Measurements from ENCODE around the gene ARHGEF7. TPM values are rescaled to one million over a fixed set of nuclear protein-coding genes. Genes with fewer than 3 reads are reported as not detected.

Gene ARHGEF7
- total RNA-seq, 2 donors from 2014 or later, result 117 to 152 TPM

- TF ChIP-seq CTCF (IDR thresholded peaks at IDR 0.05), result no peak
- no peaks in the 10 kb centered on the region for H3K27me3 ChIP-seq (replicated peaks; ENCODE audit: insufficient read depth)
- ATAC-seq (ENCODE audit: insufficient number of reproducible peaks, low FRiP score, low read depth) (no peak), DNase-seq (ENCODE audit: low spot score) (no peak)
- no peak overlapping the region for H3K27ac ChIP-seq
- peaks cover 36% of the 10 kb centered on the region for H3K36me3 ChIP-seq
- no peak overlapping the region for H3K4me3 ChIP-seq
- H3K4me1 ChIP-seq (ENCODE audit: control insufficient read depth in 1 of 2, low read depth in 2 of 2), result no peaks in the 10 kb centered on the region
- no peaks in the 10 kb centered on the region for H3K9me3 ChIP-seq
Measured at GRCh38 chr13:111295886-111296285, 180.8 kb downstream of the ARHGEF7 start.

- Histone ChIP-seq H3K27ac (no peak overlapping the region), H3K27me3 (replicated peaks; ENCODE audit: insufficient read depth) (no peaks in the 10 kb centered on the region), H3K9me3 (no peaks in the 10 kb centered on the region), H3K36me3 (peaks cover 37% of the 10 kb centered on the region), H3K4me1 (ENCODE audit: control insufficient read depth in 1 of 2, low read depth in 2 of 2) (no peaks in the 10 kb centered on the region), H3K4me3 (no peak overlapping the region)
- ATAC-seq (ENCODE audit: insufficient number of reproducible peaks, low FRiP score, low read depth) (no peak), DNase-seq (ENCODE audit: low spot score) (no peak)
- TF ChIP-seq CTCF (IDR thresholded peaks at IDR 0.05), result no peak
Measured at GRCh38 chr13:111296417-111296816, 181.3 kb downstream of the ARHGEF7 start.

- no peak for ATAC-seq (ENCODE audit: insufficient number of reproducible peaks, low FRiP score, low read depth)
- TF ChIP-seq CTCF (IDR thresholded peaks at IDR 0.05), result no peak
- DNase-seq (ENCODE audit: low spot score), result no peak
- no peak overlapping the region for H3K27ac ChIP-seq
- H3K4me1 ChIP-seq (ENCODE audit: control insufficient read depth in 1 of 2, low read depth in 2 of 2), result no peaks in the 10 kb centered on the region
- H3K27me3 ChIP-seq (replicated peaks; ENCODE audit: insufficient read depth), result no peaks in the 10 kb centered on the region
- H3K4me3 ChIP-seq, result no peak overlapping the region
- peaks cover 44% of the 10 kb centered on the region for H3K36me3 ChIP-seq
- no peaks in the 10 kb centered on the region for H3K9me3 ChIP-seq
Measured at GRCh38 chr13:111298214-111298975, 183.3 kb downstream of the ARHGEF7 start.

- DNase-seq (ENCODE audit: low spot score) (no peak), ATAC-seq (ENCODE audit: insufficient number of reproducible peaks, low FRiP score, low read depth) (no peak)
- Histone ChIP-seq H3K4me3 (no peak overlapping the region), H3K27me3 (replicated peaks; ENCODE audit: insufficient read depth) (no peaks in the 10 kb centered on the region), H3K9me3 (no peaks in the 10 kb centered on the region), H3K27ac (no peak overlapping the region), H3K36me3 (peaks cover 63% of the 10 kb centered on the region), H3K4me1 (ENCODE audit: control insufficient read depth in 1 of 2, low read depth in 2 of 2) (no peaks in the 10 kb centered on the region)
- no peak for TF ChIP-seq CTCF (IDR thresholded peaks at IDR 0.05)
Measured at GRCh38 chr13:111302045-111302726, 187.1 kb downstream of the ARHGEF7 start.

- TF ChIP-seq CTCF (IDR thresholded peaks at IDR 0.05), result no peak
- no peak for ATAC-seq (ENCODE audit: insufficient number of reproducible peaks, low FRiP score, low read depth)
- Histone ChIP-seq H3K27me3 (replicated peaks; ENCODE audit: insufficient read depth) (no peaks in the 10 kb centered on the region), H3K4me1 (ENCODE audit: control insufficient read depth in 1 of 2, low read depth in 2 of 2) (no peaks in the 10 kb centered on the region), H3K4me3 (no peak overlapping the region), H3K36me3 (peaks cover 70% of the 10 kb centered on the region), H3K9me3 (no peaks in the 10 kb centered on the region), H3K27ac (no peak overlapping the region)
- no peak for DNase-seq (ENCODE audit: low spot score)
Measured at GRCh38 chr13:111303559-111303958, 188.4 kb downstream of the ARHGEF7 start.

Data from thoracic aorta (tissue), 2 donors.